ENCODE data around the gene NFKB1. TPM values are rescaled to one million over a fixed set of nuclear protein-coding genes. Genes with fewer than 3 reads are reported as not detected.
"Not testable (repeated sequence)": the region's sequence is repeated elsewhere in the genome, so short reads cannot be mapped to it uniquely, and the experiment has no call there.

The NFKB1 gene
- total RNA-seq, 1 donor from 2014 or later: 24.6 TPM

DNA sequence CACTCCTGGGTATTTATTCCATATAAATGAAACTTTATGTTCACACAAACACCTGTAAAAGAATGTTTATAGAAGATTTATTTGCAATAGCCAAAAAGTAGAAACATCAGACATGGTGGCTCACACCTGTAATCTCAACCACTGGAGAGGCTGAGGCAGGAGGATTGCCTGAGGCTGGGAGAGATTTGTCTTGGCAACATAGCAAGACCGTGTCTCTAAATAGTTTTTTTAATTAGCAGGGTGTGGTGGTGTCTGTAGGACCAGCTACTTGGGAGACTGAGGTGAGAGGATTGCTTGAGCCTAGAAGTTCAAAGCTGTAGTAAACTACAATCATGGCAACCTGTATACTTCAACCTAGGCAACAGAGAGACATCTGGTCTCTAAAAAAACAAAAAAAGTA lies 27.7 kb upstream of the NFKB1 start:
- H3K4me3 Mint-ChIP-seq: no peak overlapping the region
- no peaks in the 10 kb centered on the region for H3K9me3 Mint-ChIP-seq
- H3K4me1 Mint-ChIP-seq: no peaks in the 10 kb centered on the region
- H3K27me3 Mint-ChIP-seq (ENCODE audit: low read depth): no peaks in the 10 kb centered on the region
- DNase-seq (ENCODE audit: low read depth, low spot score): no peak
- TF ChIP-seq CTCF (conservative IDR thresholded peaks at IDR 0.05): no peak
- H3K36me3 Mint-ChIP-seq (ENCODE audit: low read depth): peaks cover 4% of the 10 kb centered on the region
- H3K27ac Mint-ChIP-seq (ENCODE audit: unreplicated experiment): no peak overlapping the region

- peaks cover 4% of the 10 kb centered on the region for H3K36me3 Mint-ChIP-seq (ENCODE audit: low read depth)
- H3K9me3 Mint-ChIP-seq: peaks cover 6% of the 10 kb centered on the region
- H3K27ac Mint-ChIP-seq (ENCODE audit: unreplicated experiment): no peak overlapping the region
- H3K27me3 Mint-ChIP-seq (ENCODE audit: low read depth): no peaks in the 10 kb centered on the region
- no peak for TF ChIP-seq CTCF (conservative IDR thresholded peaks at IDR 0.05)
- H3K4me3 Mint-ChIP-seq: no peak overlapping the region
- no peaks in the 10 kb centered on the region for H3K4me1 Mint-ChIP-seq
- no peak for DNase-seq (ENCODE audit: low read depth, low spot score)
Measured at GRCh38 chr4:102474736-102475504, 26.2 kb upstream of the NFKB1 start.

- DNase-seq (ENCODE audit: low read depth, low spot score): no peak
- TF ChIP-seq CTCF (conservative IDR thresholded peaks at IDR 0.05): no peak
- H3K27me3 Mint-ChIP-seq (ENCODE audit: low read depth): no peaks in the 10 kb centered on the region
- H3K9me3 Mint-ChIP-seq: peaks cover 11% of the 10 kb centered on the region
- peaks cover 8% of the 10 kb centered on the region for H3K36me3 Mint-ChIP-seq (ENCODE audit: low read depth)
- H3K4me1 Mint-ChIP-seq: no peaks in the 10 kb centered on the region
- H3K4me3 Mint-ChIP-seq: no peak overlapping the region
- H3K27ac Mint-ChIP-seq (ENCODE audit: unreplicated experiment): no peak overlapping the region
Measured at GRCh38 chr4:102477657-102478056, 23.5 kb upstream of the NFKB1 start.

GRCh38 chr4:102478186-102478585 lies 23.0 kb upstream of the NFKB1 start:
- Mint-ChIP-seq H3K36me3 (ENCODE audit: low read depth) (peaks cover 8% of the 10 kb centered on the region), H3K27me3 (ENCODE audit: low read depth) (no peaks in the 10 kb centered on the region), H3K9me3 (peaks cover 11% of the 10 kb centered on the region), H3K4me3 (no peak overlapping the region), H3K27ac (ENCODE audit: unreplicated experiment) (no peak overlapping the region), H3K4me1 (no peaks in the 10 kb centered on the region)
- no peak for TF ChIP-seq CTCF (conservative IDR thresholded peaks at IDR 0.05)
- no peak for DNase-seq (ENCODE audit: low read depth, low spot score)

GRCh38 chr4:102479832-102480231 lies 21.3 kb upstream of the NFKB1 start:
- DNase-seq (ENCODE audit: low read depth, low spot score); H3K4me1 Mint-ChIP-seq; H3K27me3 Mint-ChIP-seq (ENCODE audit: low read depth); H3K27ac Mint-ChIP-seq (ENCODE audit: unreplicated experiment); H3K4me3 Mint-ChIP-seq: not testable (repeated sequence)
- Mint-ChIP-seq H3K36me3 (ENCODE audit: low read depth) (peaks cover 13% of the 10 kb centered on the region), H3K9me3 (peaks cover 11% of the 10 kb centered on the region)

- Mint-ChIP-seq H3K4me3 (no peak overlapping the region), H3K4me1 (no peaks in the 10 kb centered on the region), H3K36me3 (ENCODE audit: low read depth) (peaks cover 9% of the 10 kb centered on the region), H3K27ac (ENCODE audit: unreplicated experiment) (no peak overlapping the region), H3K9me3 (peaks cover 19% of the 10 kb centered on the region), H3K27me3 (ENCODE audit: low read depth) (no peaks in the 10 kb centered on the region)
- DNase-seq (ENCODE audit: low read depth, low spot score): no peak
- TF ChIP-seq CTCF (conservative IDR thresholded peaks at IDR 0.05): no peak
Measured at GRCh38 chr4:102483120-102483519, 18.0 kb upstream of the NFKB1 start.

DNA sequence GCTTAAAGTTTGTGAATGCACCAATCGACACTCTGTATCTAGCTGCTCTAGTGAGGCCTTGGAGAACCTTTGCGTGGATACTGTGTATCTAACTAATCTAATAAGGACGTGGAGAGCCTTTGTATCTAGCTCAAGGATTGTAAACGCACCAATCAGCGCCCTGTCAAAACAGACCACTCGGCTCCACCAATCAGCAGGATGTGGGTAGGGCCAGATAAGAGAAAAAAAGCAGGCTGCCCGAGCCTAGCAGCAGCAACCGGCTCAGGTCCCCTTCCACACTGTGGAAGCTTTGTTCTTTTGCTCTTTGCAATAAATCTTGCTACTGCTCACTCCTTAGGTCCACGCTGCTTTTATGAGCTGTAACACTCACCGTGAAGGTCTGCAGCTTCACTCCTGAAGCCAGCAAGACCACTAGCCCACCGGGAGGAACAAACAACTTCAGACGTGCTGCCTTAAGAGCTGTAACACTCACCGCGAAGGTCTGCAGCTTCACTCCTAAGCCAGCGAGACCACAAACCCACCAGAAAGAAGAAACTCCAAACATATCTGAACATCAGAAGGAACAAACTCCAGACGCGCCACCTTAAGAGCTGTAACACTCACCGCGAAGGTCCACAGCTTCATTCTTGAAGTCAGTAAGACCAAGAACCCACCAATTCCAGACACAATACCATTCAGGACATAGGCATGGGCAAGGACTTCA lies 17.0 kb upstream of the NFKB1 start:
- H3K36me3 Mint-ChIP-seq (ENCODE audit: low read depth); H3K27ac Mint-ChIP-seq (ENCODE audit: unreplicated experiment); H3K27me3 Mint-ChIP-seq (ENCODE audit: low read depth); H3K4me1 Mint-ChIP-seq; DNase-seq (ENCODE audit: low read depth, low spot score); H3K4me3 Mint-ChIP-seq: not testable (repeated sequence)
- peaks cover 25% of the 10 kb centered on the region for H3K9me3 Mint-ChIP-seq
